Breast epithelium (tissue), 4 donors: ENCODE results near the gene DRGX. TPM values are rescaled to one million over a fixed set of nuclear protein-coding genes. Genes with fewer than 3 reads are reported as not detected.

Experiments
- DNase-seq, 2 donors: peaks; one replicate each; pipeline ENCODE4 v3.0.0-alpha.2; 2019; ENCODE audit warnings: low spot score in 2 of 2
- H3K27ac ChIP-seq, 2 donors: fragments of 200-600 bp; sonication (generic) in 1 of 2; one replicate each; pipeline ENCODE4 v1.5.1; 2016 to 2019; ENCODE audit warnings: mild to moderate bottlenecking in 1 of 2
- H3K27me3 ChIP-seq, 2 donors: fragments of 200-600 bp; sonication (generic) in 1 of 2; one replicate each; pipeline versions ENCODE4 v1.5.1 to v1.6.0; 2017 to 2019; ENCODE audit warnings: control low read depth in 1 of 2, mild to moderate bottlenecking in 1 of 2
- H3K36me3 ChIP-seq: fragments of 200-600 bp; one replicate; pipeline ENCODE4 v1.5.1; 2019
- H3K4me1 ChIP-seq, 2 donors: fragments of 200-600 bp; sonication (generic); one replicate each; pipeline ENCODE4 v1.5.1; 2016 to 2019; ENCODE audit warnings: control low read depth in 1 of 2
- H3K4me3 ChIP-seq, 3 donors: fragments of 200-600 bp; sonication (generic); 1 replicate in 2 of 3; 2 replicates in 1 of 3; pipeline ENCODE4 v1.5.1; 2016 to 2019; ENCODE audit warnings: mild to moderate bottlenecking in 3 of 3, moderate library complexity in 2 of 3
- H3K9me3 ChIP-seq, 2 donors: fragments of 200-600 bp; sonication (generic) in 1 of 2; one replicate each; pipeline ENCODE4 v1.5.1; 2016 to 2019; ENCODE audit warnings: control low read depth in 1 of 2
- POLR2A ChIP-seq: fragments of 450-650 bp; IDR thresholded peaks from one replicate; pipeline ENCODE4 v1.6.1; 2016; ENCODE audit warnings: antibody characterized with exemption, mild to moderate bottlenecking, moderate library complexity
- POLR2AphosphoS5 ChIP-seq, 3 donors: sonication (generic); formaldehyde crosslinking; IDR thresholded peaks; one replicate each; pipeline ENCODE4 v1.6.1; 2017; ENCODE audit warnings: antibody characterized with exemption in 3 of 3
- intact Hi-C: fragments of 100-400 bp; cut with DNase I; formaldehyde crosslinking; loops from one replicate; pipeline ENCODE4 v1.15.1; 2023; ENCODE audit warnings: low total_unique reads
- total RNA-seq, 3 donors: library from RNA; depleted of rRNA; stranded (reverse); fragments of >200 nt; gene quantifications; one replicate each; pipeline ENCODE4 v1.1.0, GENCODE V29; 2016
- TF ChIP-seq, protein P1 (sequence below), 3 donors: fragments of 450-650 bp; IDR thresholded peaks; one replicate each; pipeline ENCODE4 v1.5.1; 2016 to 2017; ENCODE audit warnings: antibody characterized with exemption in 3 of 3, mild to moderate bottlenecking in 3 of 3, moderate library complexity in 3 of 3

Gene DRGX
- total RNA-seq, 3 donors from 2014 or later, result not detected

DNA sequence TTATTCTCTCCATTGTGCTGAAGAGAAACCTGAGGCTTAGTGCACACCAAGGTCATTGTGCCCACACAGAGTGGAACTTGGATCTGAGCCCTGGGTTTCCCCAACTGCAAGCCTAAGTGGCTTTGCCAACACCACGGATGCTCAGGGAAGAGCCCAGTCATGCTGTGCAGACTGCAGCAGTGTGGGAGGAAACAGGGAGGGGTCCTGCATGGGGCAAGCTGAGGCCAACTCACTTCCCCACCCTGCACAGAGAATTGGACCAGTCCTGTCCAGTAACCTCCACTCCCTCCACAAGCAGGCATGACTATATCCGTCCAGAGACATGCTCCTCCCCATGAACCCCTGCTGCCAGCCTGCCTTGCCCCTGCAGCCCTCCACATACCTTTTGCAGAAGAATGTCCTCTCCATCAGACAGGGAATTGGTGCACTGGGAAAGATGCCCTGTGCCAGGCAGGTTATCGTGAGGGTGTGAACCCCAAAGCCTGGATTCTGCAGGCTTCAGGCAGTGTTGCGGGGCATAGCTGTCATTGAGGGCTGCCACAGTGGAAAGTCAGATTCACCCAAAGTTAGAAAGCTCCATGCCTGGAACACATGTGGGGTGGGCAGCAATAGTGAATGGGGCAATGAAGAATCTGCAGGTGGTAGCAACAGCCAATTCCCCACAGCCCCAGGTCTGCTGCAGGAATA, 44.9 kb downstream of the DRGX start:
- TF ChIP-seq POLR2A (no peak), POLR2AphosphoS5 (IDR thresholded peaks at IDR 0.05) (no peak)
- TF ChIP-seq, protein P1, sequence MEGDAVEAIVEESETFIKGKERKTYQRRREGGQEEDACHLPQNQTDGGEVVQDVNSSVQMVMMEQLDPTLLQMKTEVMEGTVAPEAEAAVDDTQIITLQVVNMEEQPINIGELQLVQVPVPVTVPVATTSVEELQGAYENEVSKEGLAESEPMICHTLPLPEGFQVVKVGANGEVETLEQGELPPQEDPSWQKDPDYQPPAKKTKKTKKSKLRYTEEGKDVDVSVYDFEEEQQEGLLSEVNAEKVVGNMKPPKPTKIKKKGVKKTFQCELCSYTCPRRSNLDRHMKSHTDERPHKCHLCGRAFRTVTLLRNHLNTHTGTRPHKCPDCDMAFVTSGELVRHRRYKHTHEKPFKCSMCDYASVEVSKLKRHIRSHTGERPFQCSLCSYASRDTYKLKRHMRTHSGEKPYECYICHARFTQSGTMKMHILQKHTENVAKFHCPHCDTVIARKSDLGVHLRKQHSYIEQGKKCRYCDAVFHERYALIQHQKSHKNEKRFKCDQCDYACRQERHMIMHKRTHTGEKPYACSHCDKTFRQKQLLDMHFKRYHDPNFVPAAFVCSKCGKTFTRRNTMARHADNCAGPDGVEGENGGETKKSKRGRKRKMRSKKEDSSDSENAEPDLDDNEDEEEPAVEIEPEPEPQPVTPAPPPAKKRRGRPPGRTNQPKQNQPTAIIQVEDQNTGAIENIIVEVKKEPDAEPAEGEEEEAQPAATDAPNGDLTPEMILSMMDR (IDR thresholded peaks at IDR 0.05), result no peak
- H3K9me3 ChIP-seq, result peaks cover 10 to 18% of the 10 kb centered on the region in 2 donors
- no peak for DNase-seq
- no peaks in the 10 kb centered on the region for H3K27me3 ChIP-seq
- H3K4me3 ChIP-seq, result no peak overlapping the region
- H3K4me1 ChIP-seq, result no peaks in the 10 kb centered on the region
- intact Hi-C loops, result no loop called here
- H3K27ac ChIP-seq, result no peak overlapping the region
- no peaks in the 10 kb centered on the region for H3K36me3 ChIP-seq

DNA sequence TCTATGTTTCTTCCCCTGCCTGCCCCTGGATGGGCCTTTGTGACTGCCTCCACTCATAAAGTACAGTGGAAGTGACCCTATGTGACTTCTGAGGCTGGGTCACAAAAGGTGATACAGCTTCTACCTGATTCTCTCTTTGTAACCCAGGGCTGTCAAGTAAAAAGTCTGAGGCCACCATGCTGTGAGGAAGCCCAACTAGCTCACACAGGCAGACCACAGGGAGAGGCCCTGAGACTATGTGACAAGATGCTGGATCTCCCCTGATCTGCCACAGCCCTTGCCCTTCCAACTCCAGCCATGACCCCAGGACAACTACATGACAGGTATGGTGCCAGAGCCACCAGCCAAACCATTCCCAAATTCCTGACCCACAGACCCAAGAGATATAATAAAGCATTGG, 45.8 kb downstream of the DRGX start:
- no peak for DNase-seq
- Histone ChIP-seq H3K4me1 (no peaks in the 10 kb centered on the region), H3K36me3 (no peaks in the 10 kb centered on the region), H3K27ac (no peak overlapping the region), H3K4me3 (no peak overlapping the region), H3K27me3 (no peaks in the 10 kb centered on the region), H3K9me3 (peaks cover 10 to 18% of the 10 kb centered on the region in 2 donors)
- TF ChIP-seq POLR2A (no peak), POLR2AphosphoS5 (IDR thresholded peaks at IDR 0.05) (no peak)
- TF ChIP-seq, protein P1 (IDR thresholded peaks at IDR 0.05), result no peak
- intact Hi-C loops, result no loop called here

DNA sequence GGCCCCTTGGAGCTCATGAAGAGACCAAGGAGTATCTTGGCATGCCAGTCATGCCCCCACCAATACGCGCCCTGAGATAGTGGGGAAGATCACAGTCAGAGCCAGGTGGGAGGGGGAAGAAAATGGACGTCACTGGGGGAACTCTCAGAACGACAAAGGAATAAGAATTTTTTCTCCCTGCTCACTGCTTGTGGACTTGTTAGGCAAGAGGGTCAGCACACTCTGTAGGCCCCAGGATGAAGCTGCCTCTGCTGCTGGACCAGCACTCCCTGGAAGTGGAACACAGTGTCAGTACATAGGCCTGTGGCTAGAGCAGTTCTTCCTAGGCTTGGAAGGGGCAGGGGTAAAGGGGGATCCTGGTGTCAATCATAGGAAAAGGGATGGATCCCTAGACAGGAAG, 46.5 kb downstream of the DRGX start:
- Histone ChIP-seq H3K4me1 (no peaks in the 10 kb centered on the region), H3K36me3 (no peaks in the 10 kb centered on the region), H3K27ac (no peak overlapping the region), H3K9me3 (peaks cover 10 to 18% of the 10 kb centered on the region in 2 donors), H3K27me3 (no peaks in the 10 kb centered on the region), H3K4me3 (no peak overlapping the region)
- TF ChIP-seq, protein P1 (IDR thresholded peaks at IDR 0.05), result no peak
- TF ChIP-seq POLR2A, result no peak
- no peak for TF ChIP-seq POLR2AphosphoS5 (IDR thresholded peaks at IDR 0.05)
- DNase-seq, result no peak
- intact Hi-C loops, result no loop called here

DNA sequence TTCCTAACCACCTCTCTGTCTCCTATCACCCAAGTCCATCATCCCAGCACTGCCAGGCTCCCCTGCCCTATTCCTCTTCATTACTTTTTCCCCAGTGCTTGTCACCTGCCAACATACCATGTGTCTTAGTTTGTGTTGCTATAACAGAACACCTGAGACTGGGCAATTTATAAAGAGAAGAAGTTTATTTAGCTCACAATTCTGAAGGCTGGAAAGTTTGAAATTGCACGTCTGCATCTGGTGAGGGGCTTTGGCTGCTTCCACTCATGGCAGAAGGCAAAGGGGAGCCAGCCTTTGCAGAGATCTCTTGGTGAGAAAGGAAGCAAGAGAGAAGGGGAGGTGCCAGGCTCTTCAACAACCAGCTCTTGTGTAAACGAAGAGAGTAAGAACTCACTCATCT, 47.3 kb downstream of the DRGX start:
- no peak for DNase-seq

DNA sequence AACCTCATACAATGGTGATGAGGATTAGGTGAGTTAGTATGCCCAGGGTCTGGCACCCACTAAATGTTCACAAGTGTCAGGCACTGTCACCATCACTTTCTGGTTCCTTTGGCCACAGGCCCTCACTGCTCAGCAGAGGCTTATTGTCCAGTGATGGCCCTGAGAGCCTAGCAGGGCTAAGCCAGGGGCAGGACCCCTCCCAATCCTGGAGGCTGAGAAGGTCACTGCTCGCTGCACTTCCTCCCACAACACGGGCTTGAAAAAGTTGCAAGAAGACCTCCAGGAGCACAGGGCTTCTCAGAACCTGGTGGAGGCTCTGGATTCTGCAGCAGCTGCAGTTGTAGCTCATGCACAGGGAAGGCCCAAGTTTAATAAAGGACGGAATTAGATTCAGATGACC, 48.1 kb downstream of the DRGX start:
- DNase-seq, result no peak

More for the DNA sequence above, 47.3 kb downstream of the DRGX start:
- Histone ChIP-seq H3K4me3 (no peak overlapping the region), H3K27me3 (no peaks in the 10 kb centered on the region), H3K36me3 (no peaks in the 10 kb centered on the region), H3K27ac (no peak overlapping the region), H3K4me1 (no peaks in the 10 kb centered on the region), H3K9me3 (peaks cover 10 to 18% of the 10 kb centered on the region in 2 donors)
- TF ChIP-seq, protein P1 (IDR thresholded peaks at IDR 0.05), result no peak
- TF ChIP-seq POLR2AphosphoS5 (IDR thresholded peaks at IDR 0.05) (no peak), POLR2A (no peak)
- intact Hi-C loops, result no loop called here

More for the DNA sequence above, 48.1 kb downstream of the DRGX start:
- no peak overlapping the region for H3K27ac ChIP-seq
- H3K9me3 ChIP-seq, result peaks cover 10 to 18% of the 10 kb centered on the region in 2 donors
- intact Hi-C loops, result no loop called here
- H3K4me1 ChIP-seq, result no peaks in the 10 kb centered on the region
- H3K36me3 ChIP-seq, result no peaks in the 10 kb centered on the region
- H3K27me3 ChIP-seq, result no peaks in the 10 kb centered on the region
- TF ChIP-seq POLR2AphosphoS5 (IDR thresholded peaks at IDR 0.05) (no peak), POLR2A (no peak)
- TF ChIP-seq, protein P1 (IDR thresholded peaks at IDR 0.05), result no peak
- H3K4me3 ChIP-seq, result no peak overlapping the region
